Suppressor macrophage treated with lipopolysaccharide for 4 hours (primary cell): ENCODE measurements around the gene TCHH.
"Not testable (repeated sequence)": the region's sequence is repeated elsewhere in the genome, so short reads cannot be mapped to it uniquely, and the experiment has no call there.

ENCODE experiments used
- DNase-seq: peaks from one replicate; pipeline ENCODE4 v3.0.0-alpha.2; 2020

The TCHH gene, protein sequence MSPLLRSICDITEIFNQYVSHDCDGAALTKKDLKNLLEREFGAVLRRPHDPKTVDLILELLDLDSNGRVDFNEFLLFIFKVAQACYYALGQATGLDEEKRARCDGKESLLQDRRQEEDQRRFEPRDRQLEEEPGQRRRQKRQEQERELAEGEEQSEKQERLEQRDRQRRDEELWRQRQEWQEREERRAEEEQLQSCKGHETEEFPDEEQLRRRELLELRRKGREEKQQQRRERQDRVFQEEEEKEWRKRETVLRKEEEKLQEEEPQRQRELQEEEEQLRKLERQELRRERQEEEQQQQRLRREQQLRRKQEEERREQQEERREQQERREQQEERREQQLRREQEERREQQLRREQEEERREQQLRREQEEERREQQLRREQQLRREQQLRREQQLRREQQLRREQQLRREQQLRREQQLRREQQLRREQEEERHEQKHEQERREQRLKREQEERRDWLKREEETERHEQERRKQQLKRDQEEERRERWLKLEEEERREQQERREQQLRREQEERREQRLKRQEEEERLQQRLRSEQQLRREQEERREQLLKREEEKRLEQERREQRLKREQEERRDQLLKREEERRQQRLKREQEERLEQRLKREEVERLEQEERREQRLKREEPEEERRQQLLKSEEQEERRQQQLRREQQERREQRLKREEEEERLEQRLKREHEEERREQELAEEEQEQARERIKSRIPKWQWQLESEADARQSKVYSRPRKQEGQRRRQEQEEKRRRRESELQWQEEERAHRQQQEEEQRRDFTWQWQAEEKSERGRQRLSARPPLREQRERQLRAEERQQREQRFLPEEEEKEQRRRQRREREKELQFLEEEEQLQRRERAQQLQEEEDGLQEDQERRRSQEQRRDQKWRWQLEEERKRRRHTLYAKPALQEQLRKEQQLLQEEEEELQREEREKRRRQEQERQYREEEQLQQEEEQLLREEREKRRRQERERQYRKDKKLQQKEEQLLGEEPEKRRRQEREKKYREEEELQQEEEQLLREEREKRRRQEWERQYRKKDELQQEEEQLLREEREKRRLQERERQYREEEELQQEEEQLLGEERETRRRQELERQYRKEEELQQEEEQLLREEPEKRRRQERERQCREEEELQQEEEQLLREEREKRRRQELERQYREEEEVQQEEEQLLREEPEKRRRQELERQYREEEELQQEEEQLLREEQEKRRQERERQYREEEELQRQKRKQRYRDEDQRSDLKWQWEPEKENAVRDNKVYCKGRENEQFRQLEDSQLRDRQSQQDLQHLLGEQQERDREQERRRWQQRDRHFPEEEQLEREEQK (N-terminal part only)

DNA sequence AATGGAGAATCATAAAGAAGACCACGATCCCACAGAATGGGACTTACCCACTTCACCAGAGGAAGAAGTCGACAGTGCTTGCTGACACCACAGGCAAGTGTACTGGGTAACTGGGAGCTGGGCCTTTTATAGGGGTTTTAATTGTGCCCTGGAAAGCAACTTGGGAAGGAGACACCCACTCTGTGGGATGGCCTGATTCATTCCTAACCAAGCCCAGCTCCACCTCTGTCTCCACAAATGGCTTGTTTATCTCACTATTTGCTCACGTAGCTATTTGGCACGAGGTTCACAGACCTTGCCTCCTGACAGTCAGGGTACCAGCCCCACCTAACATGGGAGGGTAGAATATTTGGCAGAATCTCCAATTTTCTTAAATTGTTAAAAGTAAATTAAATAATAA, at the start of gene TCHH:
TCHH (minus strand) TSS at position 101 of the 400 bp plus-strand sequence. CDS start 1,364 bp downstream, outside the sequence.
- DNase-seq = no peak

DNA sequence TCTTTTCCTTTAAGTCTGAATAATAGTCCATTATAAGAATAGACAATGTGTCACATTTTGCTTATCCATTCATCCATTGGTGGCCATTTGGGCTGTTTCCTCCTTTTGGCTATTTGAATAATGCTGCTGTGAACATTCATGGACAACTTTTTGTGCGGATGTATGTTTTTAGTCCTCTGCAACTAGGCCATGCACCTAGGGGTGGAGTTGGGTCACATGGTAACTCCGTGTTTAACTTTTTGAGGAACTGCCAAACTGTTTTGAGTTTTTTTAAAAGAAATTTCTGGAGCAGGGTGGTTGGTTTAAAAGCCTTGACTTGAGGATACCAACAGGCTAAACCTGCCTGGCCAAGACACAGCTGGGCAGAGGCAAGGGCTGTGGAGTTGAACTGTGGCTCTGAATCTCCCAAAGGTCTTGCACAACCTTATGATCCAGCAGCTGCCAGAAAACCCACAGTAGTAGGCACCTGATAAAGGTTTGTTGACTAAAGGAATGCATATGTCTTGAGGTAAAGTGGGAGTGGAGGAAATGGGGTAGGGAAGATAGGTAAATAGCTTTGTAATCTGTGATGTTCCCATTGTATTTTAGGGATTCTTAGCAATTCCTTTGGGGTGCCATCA, 49.4 kb upstream of the TCHH start:
- no peak for DNase-seq

DNA sequence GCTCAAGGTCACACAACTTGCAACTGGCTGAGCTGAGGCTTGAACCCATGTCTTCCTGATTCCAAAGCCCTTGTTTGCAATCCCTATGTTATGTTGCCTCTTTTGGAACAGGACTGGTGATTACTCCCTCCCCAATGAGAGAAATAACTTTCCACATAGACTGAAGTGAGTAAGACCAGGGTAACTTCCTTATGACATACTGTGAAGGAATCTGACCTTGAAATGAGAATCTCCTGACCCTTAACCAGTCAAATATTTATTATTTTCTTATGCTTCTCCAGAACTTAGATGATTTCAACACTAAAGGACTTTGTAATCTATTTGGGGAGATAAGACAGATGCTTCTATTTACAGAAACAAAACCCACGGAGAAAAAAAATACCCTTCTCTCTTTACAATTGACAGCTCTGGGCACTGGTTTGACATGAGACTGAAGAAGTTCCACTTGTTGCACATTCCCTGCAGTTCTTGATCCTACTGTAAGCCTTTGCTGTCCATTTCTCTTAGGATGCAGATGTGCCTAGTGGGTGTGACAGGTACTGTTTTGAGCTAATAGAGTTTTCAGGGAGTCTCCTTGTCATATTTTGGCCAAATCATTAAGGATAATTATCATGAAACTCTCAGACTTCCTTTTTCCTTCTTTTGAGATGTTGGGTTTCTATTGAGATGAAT, 47.7 kb upstream of the TCHH start:
- peak; percentile 73 for DNase-seq

DNA sequence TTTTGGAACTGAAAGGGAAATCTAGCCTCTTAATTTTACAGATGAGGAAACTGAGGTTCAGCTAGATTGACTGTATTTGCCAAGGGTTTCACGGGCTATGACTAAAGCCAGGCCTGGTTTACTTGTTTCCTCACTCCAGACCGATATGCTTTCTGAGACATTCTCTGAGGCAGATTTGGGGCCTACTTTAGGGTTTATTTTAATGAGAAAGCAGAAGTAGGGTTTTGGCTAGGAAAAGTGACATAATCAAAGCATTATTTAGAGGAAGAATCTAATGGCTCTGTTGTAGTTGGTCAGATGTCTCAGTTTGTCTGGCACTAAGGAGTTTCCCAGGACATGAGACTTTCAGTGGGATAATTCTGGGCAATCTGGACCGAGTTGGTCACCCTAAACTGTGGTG, 45.3 kb upstream of the TCHH start:
- peak; percentile 90 for DNase-seq

DNA sequence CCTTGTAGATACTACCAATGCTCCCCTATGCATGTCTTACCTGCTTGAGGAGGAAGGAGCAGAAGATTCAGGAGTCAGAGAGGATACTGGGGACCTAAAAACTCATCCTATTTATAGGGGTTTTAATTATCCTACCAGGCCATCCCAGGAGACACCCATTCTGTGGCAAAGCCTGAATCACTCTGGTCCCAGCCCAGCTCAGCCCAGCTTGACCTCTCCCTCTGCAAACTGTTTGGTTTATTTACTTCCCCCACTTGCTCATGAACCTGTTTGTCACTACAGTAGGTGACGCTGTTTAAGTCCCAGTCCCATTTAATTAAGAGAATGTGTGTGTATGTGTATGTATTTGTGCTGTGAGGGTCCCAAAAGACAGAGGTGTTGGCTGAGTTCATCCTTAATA, 43.9 kb upstream of the TCHH start, which contains the start of gene RPTN:
RPTN (minus strand) TSS at position 85 of the 400 bp plus-strand sequence. CDS start 1,339 bp downstream, outside the sequence.
- no peak for DNase-seq

DNA sequence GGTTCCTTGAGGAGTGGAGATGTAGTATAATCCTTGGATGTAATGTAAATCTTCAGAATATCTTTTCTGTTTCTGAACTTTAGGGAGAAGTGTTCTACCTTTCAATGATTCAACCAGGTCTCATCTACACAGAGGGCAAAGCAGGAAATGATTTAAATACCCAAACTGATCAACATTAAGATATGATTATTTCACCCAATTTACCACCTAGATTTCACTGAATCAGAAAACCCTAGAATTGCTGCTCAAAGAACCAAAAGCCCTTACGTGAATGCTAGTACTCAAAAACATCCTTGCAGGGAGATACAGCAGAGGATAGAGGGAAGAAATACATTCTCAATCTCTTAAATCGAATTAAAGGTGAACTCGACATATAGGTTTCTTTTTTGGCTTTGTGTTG, 38.8 kb upstream of the TCHH start:
- DNase-seq = no peak

DNA sequence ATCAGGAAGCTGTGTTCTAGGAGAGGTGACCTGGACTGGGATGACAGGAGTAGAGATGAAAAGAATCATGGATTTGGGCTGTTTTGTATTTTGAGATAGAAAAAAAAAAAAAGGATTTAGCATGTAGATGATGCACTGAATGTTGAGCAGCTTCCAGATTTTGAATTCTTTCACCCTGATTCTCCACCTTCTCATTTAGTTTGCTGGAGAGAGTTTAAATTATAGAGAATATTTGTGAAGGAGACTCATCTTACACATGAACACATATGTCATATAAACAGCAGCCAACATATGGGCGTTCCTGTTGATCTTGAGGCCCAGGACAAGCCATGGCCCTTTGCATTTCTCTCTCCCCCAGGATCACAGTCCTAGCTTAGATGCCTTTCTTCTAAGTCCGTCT, 36.4 kb upstream of the TCHH start:
- no peak for DNase-seq

DNA sequence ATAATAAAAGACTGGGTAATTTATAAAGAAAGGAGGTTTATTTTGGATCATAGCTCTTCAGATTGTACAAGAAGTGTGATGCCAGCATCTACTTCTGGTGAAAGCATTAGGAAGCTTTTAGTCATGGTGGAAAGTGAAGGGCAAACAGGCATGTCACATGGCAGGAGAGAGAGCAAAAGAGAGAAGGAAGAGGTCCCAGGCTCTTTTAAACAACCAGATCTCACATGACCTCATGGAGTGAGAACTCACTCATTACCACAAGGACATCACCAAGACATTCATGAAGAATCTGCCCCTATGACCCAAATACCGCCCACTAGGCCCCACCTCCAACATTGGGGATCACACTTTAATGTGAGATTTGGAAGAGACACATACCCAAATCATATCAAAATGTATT, 33.7 kb upstream of the TCHH start:
- DNase-seq = peak; percentile 62

DNA sequence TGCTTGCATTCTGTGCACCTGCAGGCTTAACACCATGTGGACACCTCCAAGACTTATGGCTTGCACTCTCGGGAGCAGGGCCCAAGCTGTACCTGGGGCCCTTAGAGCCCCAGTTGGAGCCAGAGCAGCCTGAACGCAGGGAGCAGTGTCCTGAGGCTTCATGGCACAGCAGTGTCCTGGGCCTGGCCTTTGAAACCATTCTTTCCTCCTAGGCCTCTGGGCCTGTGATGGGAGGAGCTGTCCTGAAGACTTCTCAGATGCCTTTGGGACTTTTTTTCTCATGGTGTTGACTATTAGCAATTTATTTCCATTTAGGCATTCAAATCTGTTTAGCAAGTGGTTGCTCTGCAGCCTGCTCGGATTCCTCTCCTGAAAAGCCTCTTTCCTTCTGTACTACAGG, 32.8 kb upstream of the TCHH start:
- DNase-seq = no peak

DNA sequence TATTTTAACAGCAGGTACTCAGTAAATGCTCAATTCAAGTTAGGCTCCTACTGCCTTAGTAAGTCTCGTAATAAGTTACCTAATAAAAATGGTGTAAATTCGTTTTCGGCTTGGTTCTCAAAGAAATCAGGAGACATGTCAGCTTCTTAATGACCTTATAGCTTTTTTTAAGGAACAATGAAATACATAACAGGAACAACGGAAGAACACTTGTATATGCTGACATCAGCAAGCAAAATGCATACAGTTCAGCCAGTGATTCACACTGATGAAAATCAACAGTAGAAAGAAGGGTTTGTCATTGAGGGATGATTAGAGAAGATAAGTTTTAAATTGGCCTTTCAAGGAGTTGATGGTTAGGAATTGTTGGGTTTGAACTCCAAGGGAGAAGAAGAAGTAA, 30.5 kb upstream of the TCHH start:
- DNase-seq = peak; percentile 48

DNA sequence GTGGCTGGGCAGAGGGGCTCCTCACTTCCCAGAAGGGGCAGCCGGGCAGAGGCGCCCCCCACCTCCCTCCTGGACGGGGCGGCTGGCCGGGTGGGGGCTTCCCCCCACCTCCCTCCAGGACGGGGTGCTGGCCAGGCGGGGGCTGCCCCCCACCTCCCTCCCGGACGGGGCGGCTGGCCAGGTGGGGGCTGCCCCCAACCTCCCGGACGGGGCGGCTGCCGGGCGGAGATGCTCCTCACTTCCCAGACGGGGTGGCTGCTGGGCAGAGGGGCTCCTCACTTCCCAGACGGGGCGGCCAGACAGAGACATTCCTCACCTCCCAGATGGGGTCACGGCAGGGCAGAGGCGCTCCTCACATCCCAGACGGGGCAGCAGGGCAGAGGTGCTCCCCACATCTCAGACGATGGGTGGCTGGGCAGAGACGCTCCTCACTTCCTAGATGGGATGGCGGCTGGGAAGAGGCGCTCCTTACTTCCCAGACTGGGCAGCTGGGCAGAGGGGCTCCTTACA, 29.5 kb upstream of the TCHH start:
- not testable (repeated sequence) for DNase-seq

DNA sequence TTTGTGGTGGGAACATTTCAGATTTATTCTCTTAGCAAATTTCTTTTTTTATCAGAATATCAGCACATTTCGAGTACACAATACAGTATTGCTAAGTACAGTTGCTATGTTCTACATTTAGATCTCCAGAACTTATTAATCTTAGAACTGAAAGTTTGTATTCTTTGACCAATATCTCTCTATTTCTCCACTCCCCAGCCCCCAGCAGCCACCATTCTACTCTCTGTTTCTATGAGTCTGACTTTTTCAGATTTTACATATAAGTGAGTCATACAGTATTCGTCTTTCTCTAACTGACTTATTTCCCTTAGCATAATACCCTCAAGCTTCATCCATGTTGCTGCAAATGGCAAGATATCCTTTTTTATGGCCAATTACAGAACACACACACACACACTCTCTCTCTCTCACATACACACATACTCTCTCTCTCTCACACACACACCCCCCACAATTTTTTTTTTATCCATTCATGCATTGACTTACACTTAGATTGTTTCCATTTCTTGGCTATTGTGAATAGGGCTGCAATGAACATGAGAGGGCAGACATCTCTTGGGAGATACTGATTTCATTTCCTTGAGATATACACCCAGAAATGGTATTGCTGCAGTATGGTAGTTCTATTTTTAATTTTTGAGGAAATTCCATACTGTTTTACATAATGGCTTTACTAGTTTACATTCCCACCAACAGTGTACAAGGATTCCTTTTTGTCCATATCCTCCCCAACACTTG, 28.1 kb upstream of the TCHH start:
- DNase-seq = peak; percentile 33

DNA sequence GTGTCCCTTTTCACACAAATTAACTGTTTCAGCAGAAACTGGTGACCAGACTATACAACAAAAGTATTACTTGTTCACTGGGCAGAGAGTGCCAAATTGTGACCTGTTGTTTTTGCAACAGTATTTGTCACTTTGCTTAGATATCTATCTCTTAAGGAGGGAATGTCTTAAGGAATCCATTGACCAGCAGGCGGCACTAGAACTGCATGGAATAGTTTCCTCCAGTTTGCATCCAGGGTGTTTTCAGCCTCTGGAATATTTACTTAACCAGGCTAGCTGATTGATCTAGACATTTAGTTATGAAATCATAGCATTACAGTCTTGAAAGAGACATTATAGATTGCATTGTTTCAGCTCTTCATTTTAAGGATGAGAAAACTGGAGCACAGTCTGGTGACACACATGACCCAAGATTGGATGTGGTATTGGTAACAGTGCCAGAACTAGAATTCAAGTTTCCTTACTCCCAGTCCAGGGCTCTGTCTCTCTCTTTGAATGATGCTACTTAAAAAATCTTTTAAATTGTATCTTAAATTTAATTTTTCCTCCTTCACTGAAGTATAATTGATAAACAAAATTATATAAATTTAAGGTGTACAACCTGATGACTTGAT, 26.8 kb upstream of the TCHH start:
- DNase-seq = peak; percentile 89

DNA sequence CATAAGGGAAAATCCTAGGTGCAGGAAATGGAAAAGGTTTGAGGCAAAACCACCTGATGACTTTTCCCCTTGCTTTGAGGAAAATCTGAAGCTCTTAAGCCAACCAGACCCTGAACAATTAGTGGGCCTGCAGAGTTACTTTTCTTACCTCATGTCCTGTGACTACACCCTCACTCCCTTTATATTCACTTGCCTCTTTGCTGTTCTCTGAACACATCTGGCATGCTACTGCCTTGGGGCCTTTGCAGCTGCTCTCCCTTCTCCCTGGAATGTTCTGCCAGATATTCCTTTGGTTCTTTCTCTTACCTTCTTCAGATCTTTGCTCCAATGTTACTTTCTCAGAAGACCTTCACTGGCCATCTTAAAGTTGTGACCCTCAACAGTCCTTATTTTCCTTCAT, 22.0 kb upstream of the TCHH start:
- no peak for DNase-seq

DNA sequence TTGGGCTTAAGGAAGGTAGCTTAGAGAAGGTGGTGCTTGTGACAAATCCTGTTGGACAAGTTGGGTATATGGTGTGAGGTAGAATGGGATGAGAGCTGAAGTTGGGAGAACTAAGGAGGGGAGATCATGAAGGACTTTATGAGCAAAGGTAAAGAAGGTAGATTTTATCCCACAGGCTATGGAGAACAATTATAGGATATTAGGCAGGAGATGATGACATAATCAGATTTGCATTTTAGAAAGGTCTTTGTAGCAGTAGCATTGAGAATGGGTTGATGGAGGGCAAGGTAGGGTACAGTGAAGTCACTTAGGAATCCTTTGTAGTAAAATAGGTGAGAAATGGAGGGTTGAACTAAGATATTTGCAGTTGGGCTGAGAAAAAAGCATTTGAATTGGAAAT, 14.9 kb upstream of the TCHH start:
- no peak for DNase-seq

DNA sequence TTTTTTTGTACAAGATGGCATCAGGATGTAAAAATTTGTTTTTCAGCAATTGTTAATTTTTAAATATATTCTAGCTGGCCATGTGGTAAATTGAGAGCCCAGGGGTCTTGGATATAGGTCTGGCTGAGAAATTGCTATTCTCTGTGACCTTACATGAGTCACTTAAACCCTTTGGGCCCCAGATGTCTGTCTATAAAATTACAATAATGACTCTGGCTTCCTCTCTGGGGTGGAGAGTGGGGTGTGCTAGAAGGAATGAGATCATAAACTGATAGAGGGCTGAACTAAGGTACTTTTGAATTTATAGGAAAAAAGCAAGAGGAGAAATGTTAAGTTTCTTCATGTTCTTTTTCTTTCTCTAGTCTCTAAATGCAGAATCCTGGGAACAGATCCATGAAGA, 12.4 kb upstream of the TCHH start:
- no peak for DNase-seq

DNA sequence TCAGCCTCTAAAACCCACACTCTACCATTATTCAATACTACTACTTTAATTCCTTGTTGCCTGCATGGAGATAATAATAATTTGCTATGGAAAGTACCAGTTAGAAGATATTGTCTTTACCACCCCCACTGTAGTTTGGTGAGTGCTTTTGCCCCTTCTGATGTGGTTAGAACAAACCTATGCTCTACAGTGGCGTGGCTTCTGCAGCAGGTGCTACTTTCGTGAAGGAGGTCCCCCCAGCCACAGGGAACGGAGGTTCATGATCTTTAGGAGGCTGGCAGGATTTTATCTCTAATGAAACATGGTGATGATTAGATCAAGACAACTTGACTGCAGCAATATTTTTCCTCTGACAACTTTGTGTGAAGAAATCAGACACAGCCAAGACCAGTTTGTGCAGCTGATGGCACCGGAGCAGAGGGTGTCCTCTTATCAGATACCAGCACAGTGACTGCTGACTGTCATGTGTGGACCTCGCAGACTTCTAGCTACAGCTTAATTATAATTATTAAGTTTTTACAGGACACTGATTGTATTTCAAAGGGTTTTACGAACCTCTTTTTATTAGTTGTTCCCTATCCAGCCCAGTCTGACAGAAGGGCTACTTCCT, 10.7 kb upstream of the TCHH start:
- no peak for DNase-seq

DNA sequence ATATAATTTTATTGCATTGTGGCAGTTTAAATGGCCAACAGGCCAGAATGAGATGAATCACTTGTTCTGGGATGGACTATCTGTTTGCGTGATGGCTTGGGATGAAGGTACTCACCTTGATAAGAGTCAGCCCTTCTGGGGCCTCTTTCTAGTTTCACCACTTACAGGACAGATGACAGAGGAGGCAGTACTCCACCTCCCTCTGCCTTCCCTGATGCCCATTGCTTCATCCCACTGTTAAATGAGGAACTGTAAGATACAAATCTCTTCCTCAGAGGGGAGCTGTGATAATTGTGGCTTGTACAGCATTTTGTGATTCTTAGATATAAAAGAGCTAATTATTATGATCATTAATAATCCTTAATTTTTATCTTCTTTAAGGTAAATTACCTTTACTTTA, 3.7 kb upstream of the TCHH start:
- DNase-seq = no peak

DNA sequence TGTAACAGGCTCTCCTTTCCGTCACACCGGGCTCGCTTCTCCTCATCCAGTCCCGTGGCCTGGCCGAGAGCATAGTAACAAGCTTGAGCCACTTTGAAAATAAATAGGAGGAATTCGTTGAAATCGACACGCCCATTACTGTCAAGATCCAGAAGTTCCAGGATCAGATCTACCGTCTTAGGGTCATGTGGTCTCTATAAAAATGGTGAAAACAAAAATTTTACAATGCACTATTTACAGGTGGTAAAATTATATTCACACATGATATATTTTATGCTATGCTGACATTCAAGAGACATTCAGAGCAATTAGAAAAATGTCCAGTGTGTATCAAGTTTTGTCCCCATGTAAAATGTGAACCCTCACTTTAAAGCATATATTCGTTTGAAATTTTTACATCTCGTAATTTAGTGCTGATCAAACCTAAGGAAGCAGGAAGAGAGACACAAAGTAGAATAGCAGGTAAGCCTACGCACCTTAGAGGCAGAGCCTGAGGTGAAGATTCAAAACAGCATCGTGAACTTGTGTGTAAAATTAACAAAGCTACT, 2.3 kb downstream of the TCHH start:
- DNase-seq = no peak
